G401 (cell line): ENCODE results near the gene FBXO5. TPM values are rescaled to one million over a fixed set of nuclear protein-coding genes. Genes with fewer than 3 reads are reported as not detected.
"Not testable (repeated sequence)": the region's sequence is repeated elsewhere in the genome, so short reads cannot be mapped to it uniquely, and the experiment has no call there.

Source experiments
- DNase-seq: peaks from one replicate; pipeline ENCODE4 v3.0.0-alpha.2; 2015; ENCODE audit warnings: low spot score
- in situ Hi-C: cut with HindIII; loops from 2 replicates; pipeline ENCODE4 v1.10.0; 2016; ENCODE audit warnings: low sequenced_read_pairs, mixed read lengths
- total RNA-seq: library from RNA; depleted of rRNA; stranded (reverse); fragments of >200 nt; shearing (Covaris generic); gene quantifications from 2 replicates; pipeline ENCODE4 v1.2.3, GENCODE V29; 2014

Gene FBXO5
- total RNA-seq, 1 experiment from 2014 or later: 30.5 TPM

DNA sequence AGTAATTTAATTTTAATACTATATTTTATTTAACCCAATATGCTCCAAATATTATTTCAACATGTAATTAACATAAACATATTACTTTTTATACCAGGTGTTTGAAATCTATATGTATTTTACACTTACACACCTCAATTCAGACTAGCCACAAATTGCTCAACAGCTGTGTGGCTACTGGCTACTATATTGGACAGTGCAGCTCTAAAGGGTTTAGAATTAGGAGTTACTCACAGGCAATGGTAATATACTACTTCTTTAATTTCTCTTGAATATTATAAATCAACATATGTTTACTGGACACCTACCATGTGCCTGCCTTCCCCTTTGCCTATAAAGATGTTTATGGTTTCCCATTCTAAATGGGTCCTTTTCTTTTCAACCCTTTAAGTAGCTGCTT, 17.4 kb upstream of the FBXO5 start:
- DNase-seq: no peak
- in situ Hi-C loops: no loop called here

GRCh38 chr6:152999538-152999937, 16.7 kb upstream of the FBXO5 start:
- DNase-seq, in situ Hi-C loops: not testable (repeated sequence)

GRCh38 chr6:152993847-152994246, 11.0 kb upstream of the FBXO5 start:
- in situ Hi-C loops: no loop called here

DNA sequence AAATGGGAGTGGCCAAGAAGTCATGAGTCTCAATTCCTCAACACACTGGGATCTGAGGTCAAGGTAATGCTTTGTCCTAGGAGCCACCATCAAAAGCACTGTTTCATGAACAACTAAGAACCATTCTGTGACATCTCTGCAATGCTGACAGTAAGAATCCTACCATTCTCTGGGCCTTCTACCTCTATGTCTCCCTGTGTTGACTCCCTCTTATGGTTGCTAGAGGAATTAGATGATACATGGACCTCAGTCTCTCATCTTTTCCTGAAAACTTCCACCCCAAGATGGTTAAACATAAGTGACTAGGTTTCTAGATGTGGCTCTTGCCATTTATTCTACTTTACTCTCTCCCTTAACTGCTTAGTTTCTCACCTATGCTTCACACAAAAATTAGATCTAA, 10.6 kb upstream of the FBXO5 start:
- DNase-seq: no peak
- in situ Hi-C loops: no loop called here

More at GRCh38 chr6:152993847-152994246, 11.0 kb upstream of the FBXO5 start:
- no peak for DNase-seq

DNA sequence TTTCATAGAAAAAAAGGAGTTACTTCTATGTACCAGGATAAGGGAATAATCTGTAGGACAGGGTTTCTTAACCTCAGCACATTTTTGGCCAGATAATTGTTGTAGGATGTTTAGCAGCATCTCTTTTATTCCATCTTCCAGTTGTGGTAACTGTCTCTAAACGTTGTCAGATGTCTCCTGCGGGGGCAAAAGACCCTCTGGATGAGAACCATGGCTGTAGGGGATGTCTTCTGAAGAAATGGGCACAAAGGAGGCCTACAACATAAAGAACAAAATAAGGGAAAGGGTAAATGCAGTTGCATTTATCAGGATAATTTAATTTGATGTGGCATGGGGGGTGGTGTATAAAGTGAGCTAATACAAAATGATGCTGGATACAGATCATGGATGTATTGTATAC, 4.1 kb upstream of the FBXO5 start:
- DNase-seq: no peak
- in situ Hi-C loops: no loop called here

DNA sequence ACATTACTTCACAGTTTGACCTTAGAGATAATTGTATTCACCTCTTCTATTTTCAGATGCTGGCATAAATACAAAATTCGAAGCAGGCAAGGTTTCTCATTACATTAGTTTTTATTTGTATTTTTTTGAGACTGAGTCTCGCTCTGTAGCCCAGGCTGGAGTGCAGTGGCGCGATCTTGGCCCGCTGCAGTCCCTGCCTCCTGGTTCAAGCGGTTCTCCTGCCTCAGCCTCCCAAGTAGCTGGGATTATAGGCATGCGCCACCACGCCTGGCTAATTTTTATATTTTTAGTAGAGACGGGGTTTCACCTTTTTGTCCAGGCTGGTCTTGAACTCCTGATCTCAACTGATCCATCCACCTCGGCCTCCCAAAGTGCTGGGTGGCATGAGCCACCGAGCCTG, 2.5 kb upstream of the FBXO5 start:
- in situ Hi-C loops, DNase-seq: not testable (repeated sequence)

GRCh38 chr6:152984513-152984872, 1.7 kb upstream of the FBXO5 start:
- in situ Hi-C loops: no loop called here
- DNase-seq: peak; percentile 12

DNA sequence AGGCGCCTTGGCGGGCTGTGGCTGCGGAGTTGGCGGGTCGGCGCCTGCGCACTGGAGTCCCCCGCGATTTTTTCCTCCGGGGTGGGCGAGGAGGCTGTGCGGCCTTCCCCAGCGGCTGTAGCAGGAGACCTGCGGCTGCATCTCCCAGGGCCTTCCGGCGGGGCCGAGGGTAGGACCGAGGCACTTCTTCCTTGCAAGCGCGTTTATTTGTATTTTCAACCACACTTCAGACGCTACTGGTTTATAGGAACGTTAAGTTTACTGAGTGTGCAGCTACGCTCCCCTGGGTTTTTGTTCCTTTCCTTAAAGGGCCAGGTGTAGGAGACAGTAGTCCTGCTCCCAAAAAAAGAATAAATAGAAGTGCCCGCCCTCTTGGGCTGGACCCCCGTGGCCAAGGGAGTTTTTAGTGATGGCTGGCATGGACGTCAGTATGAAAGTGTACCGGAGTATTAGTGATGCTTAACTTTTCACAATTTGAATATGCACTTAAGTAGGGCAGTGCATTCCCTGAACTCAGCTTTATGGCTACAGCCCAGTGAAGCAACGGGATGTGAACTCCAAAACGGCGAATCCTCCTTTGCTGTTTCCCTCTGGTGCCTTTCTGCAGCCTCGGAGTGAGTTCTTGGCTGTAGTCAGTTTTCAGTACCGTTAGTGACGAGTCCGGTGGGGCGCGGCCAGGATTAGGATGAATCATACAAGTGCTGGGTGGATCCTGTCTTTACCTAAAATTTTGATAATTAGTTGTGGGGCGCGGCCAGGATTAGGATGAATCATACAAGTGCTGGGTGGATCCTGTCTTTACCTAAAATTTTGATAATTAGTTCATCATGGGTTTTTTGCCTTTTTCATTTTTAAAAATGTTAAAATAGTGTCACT, 1.0 kb upstream of the FBXO5 start:
- peak; percentile 95 for DNase-seq
- in situ Hi-C loops: no loop called here

GRCh38 chr6:152981989-152982903, 595 bp downstream of the FBXO5 start:
- DNase-seq: no peak
- in situ Hi-C loops: no loop called here

GRCh38 chr6:152981219-152981618, 1.6 kb downstream of the FBXO5 start:
- DNase-seq: no peak
- in situ Hi-C loops: no loop called here

DNA sequence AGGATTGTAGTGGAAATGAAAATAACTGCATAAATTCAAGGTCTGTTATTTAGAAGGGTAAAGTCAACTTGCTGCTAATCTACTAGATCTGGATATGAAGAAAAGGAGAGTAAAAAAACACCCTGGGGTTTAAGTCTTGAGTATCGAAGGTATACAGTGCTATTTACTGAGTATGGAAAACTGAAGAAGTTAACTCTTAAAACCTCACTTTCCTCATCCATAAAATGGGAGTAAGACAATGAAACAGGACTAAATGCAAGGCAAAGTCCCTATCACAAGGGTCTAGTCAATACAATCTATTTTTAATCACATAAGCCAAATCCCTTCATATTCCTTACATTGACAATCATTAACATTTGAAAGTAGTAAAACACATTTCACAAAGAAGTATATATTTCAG, 2.2 kb downstream of the FBXO5 start:
- no peak for DNase-seq
- in situ Hi-C loops: no loop called here

DNA sequence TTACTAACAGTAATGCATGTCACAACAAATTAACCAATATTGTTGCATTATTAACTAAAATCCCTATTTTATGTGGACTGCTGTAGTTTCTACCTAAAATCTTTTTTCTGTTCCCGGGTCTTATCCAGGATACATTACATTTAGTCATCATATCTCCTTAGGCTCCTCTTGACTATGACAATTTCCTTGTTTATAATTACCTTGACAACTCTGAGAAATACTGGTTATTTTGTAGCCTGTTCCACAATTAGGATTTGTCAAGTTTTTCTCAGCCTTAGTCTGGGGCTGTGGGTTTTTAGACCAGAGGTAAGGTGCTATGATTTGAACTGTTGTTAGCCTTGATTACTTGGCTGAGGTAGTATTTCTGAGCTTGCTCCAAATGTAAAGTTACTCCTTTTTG, 3.7 kb downstream of the FBXO5 start:
- in situ Hi-C loops: no loop called here

DNA sequence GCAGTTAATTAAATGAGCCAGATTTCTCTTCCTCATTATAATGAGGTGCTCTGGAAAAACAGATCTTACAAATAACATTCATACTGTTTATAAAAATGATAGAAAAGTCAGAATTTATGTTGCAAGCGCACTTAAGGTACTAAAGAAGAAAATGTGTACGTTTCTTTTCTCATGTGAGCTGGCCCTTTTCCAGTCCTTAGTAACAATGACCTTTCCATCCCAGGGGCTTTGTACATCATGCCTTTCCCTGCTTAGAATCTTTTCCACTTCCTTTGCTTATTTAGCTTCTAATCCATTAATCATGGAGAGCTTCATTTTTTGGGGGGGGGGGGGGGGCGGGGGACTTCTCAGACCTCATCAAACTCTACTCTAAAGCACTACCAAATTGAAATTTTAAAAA, 4.8 kb downstream of the FBXO5 start:
- no peak for DNase-seq
- in situ Hi-C loops: no loop called here

More for the DNA sequence above, 3.7 kb downstream of the FBXO5 start:
- no peak for DNase-seq

- no peak for DNase-seq
- in situ Hi-C loops: no loop called here
These were observed 5.3 kb downstream of the FBXO5 start for GRCh38 chr6:152977556-152977955.

DNA sequence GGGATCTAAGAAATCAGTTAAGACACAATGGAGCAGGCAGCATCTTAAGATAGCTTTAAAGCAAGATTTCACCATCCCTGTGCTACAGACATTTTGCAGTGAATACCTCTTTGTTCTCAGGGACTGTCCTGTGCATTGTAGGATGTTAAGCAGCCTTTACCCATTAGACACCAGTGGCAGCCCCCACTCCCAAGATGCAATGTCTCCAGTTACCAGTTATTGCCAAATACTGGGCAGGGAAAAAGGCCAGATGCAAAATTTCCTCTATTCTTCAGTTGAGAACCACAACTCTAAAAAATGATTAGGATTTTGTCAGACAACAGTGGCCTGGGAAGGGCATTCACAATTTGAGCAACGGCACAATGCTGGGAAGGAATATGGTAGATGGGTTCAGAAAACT, 6.1 kb downstream of the FBXO5 start:
- in situ Hi-C loops: no loop called here
- no peak for DNase-seq

DNA sequence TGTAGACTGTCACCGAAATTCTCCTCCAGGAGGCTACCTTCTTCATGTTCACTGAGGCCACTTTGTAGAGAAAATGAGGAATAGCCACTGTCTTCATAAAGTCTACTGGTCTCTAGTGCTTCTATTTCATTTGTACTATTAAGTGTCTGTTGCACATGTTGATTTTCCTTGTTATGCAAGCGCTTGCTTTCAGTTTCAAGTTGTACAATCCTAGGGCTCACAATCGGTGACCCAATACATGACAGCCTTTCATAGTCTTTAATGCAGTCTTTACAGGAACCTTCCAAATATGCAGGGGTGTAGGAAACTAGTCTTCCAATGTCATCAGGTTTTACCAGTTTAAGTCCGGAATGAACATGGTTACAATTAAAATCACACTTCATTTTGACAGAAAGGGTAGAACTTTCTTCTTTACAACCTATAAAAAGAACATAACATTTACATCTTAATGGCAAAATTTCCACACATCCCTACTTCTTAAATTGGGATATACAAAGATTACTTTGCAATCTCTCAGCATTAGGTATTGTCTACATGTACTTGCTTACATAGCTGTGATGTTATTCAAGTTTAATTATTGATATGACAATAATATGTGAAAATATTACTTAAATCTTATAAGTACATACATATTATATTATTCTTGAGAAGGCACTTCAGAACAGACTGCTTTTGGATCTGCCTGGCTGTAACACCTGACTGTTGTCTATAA, 7.5 kb downstream of the FBXO5 start:
- in situ Hi-C loops: no loop called here
- no peak for DNase-seq

GRCh38 chr6:152973916-152974315, 8.9 kb downstream of the FBXO5 start:
- DNase-seq: no peak
- in situ Hi-C loops: no loop called here

DNA sequence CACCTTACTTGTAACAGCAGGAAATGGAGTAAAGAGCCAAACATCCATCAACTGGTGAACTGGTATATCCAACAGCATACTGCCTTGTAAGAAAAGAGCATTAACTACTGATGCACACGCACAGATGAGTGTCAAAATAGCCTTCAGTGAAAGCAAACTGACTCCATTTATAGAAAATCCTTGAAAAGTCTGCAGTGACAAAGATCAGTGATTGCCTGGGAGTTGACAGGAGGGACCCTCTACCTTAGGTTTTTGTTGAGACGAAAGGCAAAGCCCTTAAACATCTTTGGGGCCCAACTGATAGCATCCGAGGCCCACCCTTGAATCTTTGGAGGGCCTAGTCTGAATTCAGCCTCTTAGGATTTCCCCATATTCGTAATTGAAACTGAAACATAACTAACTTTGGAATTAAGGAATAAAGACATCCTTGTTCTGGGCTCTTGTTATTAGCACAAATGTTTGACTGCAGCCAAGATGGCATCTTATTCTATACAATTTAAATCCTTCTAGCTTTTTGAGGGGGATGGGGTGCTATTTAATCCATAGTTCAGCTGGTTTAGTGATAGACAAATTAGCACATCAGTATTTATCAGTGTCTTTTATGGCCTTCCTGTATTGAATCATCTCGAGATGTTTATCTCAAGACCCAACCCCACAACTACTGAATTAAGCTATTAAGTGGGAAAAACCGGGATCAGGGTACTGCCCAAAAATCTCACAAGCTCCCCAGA, 13.0 kb downstream of the FBXO5 start:
- in situ Hi-C loops: no loop called here

More for the DNA sequence above, 13.0 kb downstream of the FBXO5 start:
- DNase-seq: no peak
